ENCODE results near the gene COL4A2.

The COL4A2 gene

GRCh38 chr13:110347088-110347487, 40.0 kb downstream of the COL4A2 start:
- in situ Hi-C loops (cut with MboI; ENCODE audit: low pct_unique_long_range_greater_than_20kb, low sequenced_read_pairs): no loop called here

GRCh38 chr13:110347535-110348308, 40.6 kb downstream of the COL4A2 start:
- in situ Hi-C loops (cut with MboI; ENCODE audit: low pct_unique_long_range_greater_than_20kb, low sequenced_read_pairs): no loop called here
- DNase-seq: no peak

More at GRCh38 chr13:110347088-110347487, 40.0 kb downstream of the COL4A2 start:
- DNase-seq: no peak

DNA sequence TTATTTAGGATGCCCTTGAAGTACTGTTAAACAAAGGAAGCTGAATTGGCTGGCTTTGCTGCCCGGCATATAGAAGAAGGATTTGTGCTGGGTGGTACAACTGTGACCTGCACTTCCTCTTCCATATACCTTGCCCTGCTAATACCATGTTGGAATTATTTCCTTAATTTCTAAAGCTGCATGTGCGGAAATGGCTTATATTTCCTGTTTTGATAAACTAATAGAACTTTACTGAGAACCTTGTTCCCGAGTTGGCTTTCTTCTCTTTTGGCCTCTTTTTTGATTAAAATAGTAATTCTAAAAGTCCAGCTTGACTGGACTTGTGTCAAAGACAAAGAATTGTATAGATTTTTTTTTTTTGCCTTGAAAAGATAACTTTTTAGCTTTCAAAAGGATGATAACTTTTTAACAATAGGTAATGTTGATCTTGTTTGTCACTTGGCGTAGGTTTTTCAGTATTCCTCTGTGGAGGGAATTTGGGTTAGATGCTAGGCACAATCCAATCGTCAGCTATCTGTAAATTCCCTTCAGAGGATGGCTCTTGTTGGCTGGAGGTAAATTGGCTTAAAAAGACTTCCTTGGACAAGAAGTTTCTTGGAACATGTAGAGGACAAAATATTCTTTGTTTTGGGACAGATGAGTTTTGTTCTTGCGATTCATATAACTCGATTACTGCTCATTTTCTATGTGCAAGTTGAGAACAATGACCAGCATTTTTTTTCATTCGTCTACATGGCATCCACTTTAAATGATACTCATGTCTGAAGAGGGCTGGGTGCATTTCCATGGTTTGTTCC, 41.4 kb downstream of the COL4A2 start:
- DNase-seq: no peak
- in situ Hi-C loops (cut with MboI; ENCODE audit: low pct_unique_long_range_greater_than_20kb, low sequenced_read_pairs): no loop called here

- DNase-seq: no peak
- in situ Hi-C loops (cut with MboI; ENCODE audit: low pct_unique_long_range_greater_than_20kb, low sequenced_read_pairs): no loop called here
Observed at GRCh38 chr13:110349239-110349638, 42.2 kb downstream of the COL4A2 start.

GRCh38 chr13:110350049-110350448, 43.0 kb downstream of the COL4A2 start:
- DNase-seq: no peak
- in situ Hi-C loops (cut with MboI; ENCODE audit: low pct_unique_long_range_greater_than_20kb, low sequenced_read_pairs): no loop called here

DNA sequence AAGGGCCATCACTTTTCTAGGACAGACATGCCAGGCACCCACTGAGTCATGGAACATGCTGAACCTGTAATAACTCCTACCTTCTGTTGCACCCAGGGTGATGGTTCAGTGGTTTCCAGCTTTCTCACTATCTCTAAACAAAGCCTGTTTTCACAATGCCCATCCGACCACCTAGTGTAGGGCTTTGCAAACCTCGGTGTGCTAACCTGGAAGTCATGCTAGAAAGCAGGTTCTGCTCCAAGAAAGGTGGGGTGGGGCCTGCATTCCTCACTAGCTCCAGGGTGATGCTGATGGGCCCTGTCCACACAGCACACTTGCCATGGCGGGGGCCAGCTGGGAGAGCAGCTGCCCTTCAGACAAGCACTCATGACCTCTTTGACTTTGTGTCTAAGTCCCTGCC, 43.4 kb downstream of the COL4A2 start:
- no peak for DNase-seq
- in situ Hi-C loops (cut with MboI; ENCODE audit: low pct_unique_long_range_greater_than_20kb, low sequenced_read_pairs): no loop called here

GRCh38 chr13:110351636-110352420, 44.7 kb downstream of the COL4A2 start:
- no peak for DNase-seq
- in situ Hi-C loops (cut with MboI; ENCODE audit: low pct_unique_long_range_greater_than_20kb, low sequenced_read_pairs): no loop called here

DNA sequence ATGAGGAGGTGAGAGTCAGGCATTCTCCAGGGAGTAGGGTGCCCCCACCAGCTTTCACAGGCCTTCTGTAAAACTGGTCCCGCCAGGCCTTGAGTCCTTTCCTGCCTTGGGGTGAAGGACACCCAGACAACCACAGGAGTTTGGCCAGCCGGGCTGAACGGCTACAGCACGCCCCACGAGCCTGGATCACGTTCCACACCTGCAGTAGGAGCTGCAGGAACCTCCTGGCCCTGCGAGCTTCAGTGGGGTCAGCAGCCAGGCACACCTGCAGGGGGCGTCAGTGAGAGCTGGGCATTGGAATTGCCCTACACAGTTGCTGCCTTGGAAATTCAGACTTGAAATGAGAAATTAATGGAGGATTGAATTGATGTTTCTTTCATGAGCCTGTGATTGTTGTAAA, 45.7 kb downstream of the COL4A2 start:
- no peak for DNase-seq

GRCh38 chr13:110353339-110353977, 46.4 kb downstream of the COL4A2 start:
- DNase-seq: no peak
- in situ Hi-C loops (cut with MboI; ENCODE audit: low pct_unique_long_range_greater_than_20kb, low sequenced_read_pairs): no loop called here

More for the DNA sequence above, 45.7 kb downstream of the COL4A2 start:
- in situ Hi-C loops (cut with MboI; ENCODE audit: low pct_unique_long_range_greater_than_20kb, low sequenced_read_pairs): no loop called here

GRCh38 chr13:110354123-110354627, 47.1 kb downstream of the COL4A2 start:
- no peak for DNase-seq
- in situ Hi-C loops (cut with MboI; ENCODE audit: low pct_unique_long_range_greater_than_20kb, low sequenced_read_pairs): no loop called here

DNA sequence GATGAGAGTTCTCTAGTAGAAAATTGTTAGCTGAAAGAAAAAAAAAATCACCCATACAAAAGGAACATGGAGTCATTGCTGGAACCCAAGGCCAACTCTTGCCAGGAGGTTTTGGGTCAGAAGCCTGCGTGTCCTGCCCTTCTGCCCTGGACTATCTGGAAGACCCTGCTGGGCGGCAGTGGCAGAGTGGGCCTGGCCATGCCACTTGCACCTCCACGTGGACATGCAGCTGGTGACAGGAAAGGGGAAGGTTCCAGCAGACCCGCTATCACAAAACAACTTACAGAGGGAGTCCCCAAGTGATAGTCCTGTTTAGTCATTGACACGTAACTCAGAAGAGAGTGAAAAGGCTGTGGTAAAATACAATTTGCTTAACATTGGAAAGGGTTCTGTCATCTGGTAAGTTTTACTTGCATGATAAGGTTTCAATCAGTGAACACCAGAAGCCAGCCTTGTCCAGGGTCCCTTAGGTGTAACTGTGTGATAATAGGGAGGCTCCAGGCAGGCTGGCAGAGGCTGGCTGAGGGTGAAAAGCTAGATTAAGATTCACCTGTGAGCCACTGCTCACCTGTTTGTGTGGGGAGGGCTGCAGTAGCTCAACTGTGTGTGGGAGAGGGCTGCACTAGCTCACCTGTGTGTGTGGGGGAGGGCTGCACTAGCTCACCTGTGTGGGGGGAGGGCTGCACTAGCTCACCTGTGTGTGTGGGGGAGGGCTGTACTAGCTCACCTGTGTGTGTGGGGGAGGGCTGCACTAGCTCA, 47.8 kb downstream of the COL4A2 start:
- in situ Hi-C loops (cut with MboI; ENCODE audit: low pct_unique_long_range_greater_than_20kb, low sequenced_read_pairs): no loop called here
- no peak for DNase-seq

DNA sequence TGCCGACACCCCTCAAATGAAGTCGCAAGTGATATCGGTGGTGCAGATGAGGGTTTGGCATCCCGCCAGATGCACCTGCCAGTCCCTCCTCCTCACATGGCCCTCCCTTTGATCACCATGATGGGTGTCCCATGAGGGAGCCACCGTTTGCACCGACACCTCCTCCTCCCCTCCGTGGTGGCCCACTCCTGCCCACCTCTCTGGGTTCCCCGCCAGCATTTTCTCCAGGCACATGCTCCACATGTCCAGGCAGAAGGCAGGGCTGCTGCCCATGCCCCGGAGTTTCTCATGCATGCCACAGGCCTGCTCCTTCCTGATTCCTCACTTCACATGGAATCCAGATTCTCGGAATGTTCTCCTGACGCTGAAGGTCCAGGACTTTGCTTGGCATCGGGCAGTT, 49.3 kb downstream of the COL4A2 start:
- DNase-seq: no peak
- in situ Hi-C loops (cut with MboI; ENCODE audit: low pct_unique_long_range_greater_than_20kb, low sequenced_read_pairs): no loop called here

GRCh38 chr13:110358381-110358780, 51.3 kb downstream of the COL4A2 start:
- DNase-seq: no peak
- in situ Hi-C loops (cut with MboI; ENCODE audit: low pct_unique_long_range_greater_than_20kb, low sequenced_read_pairs): no loop called here

DNA sequence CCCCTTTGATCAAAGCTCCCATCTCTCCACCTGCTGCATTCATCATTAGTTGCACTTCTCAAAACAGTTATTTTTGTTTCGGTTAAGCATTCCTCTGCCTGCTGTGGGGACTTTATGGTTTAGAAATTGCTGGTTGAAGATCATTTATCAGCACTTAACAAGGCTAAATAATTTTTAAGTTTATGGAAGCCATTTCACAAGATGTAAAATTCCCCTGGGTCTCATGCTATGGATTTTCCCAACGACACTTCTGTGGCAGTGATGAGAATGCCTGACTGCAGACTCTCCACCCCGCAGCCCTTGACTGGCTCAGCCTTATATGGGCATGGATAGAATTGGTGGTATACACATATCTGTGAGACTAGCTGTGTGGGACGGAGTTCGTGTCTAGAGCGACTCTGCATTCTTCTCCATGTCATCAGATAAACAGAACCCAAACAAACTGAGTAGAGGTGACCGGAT, 52.8 kb downstream of the COL4A2 start:
- in situ Hi-C loops (cut with MboI; ENCODE audit: low pct_unique_long_range_greater_than_20kb, low sequenced_read_pairs): no loop called here
- DNase-seq: no peak

DNA sequence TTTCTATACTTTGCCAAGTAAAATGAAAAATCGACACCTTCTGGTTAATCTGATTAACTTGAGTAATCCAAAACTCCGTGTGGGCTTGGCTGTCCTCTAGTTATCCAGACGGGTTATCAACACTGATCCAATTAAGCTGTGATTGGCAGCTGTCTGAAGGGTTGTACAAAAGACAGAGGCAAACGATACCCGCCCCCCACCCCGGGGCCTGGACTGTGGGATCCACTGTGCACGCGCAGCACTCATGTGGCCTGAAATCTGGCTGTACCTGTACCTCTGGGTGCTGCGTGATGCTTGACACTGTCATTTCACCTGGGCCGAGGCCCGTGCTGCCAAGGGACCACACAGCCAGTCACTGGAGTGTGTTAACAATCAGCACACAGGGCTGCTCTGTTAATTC, 53.5 kb downstream of the COL4A2 start:
- in situ Hi-C loops (cut with MboI; ENCODE audit: low pct_unique_long_range_greater_than_20kb, low sequenced_read_pairs): no loop called here
- DNase-seq: no peak

DNA sequence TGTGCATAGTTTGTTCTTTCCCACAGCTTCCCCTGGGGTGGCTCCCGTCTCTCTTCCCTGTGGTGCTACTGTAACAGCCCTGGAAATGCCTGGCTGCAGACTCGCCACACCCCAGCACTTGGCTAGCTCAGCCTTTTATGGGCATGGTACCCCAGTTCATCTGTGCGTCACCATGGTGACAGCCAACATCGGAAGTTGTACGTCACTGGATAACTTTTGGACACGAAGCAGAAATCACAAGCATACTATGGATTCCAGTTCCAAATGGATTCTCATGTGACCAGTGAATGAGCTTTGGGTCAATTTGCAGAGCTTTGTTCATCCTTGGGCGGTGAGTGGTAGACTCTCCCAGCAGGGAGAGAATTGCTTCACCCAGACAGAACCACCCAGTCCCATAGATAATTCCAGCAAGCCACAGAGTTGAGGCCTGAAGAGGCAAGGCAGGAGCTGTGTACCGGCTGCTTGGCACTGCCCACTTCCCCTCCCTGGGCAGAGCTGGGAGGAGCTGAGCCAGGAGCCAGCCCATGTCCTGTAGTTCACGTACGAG, 54.4 kb downstream of the COL4A2 start:
- no peak for DNase-seq
- in situ Hi-C loops (cut with MboI; ENCODE audit: low pct_unique_long_range_greater_than_20kb, low sequenced_read_pairs): no loop called here

GRCh38 chr13:110363010-110363409, 55.9 kb downstream of the COL4A2 start:
- in situ Hi-C loops (cut with MboI; ENCODE audit: low pct_unique_long_range_greater_than_20kb, low sequenced_read_pairs): no loop called here
- DNase-seq: no peak

- in situ Hi-C loops (cut with MboI; ENCODE audit: low pct_unique_long_range_greater_than_20kb, low sequenced_read_pairs): no loop called here
- DNase-seq: no peak
Observed at GRCh38 chr13:110364081-110364480, 57.0 kb downstream of the COL4A2 start.

Measured in KBM-7 (cell line).